HG03469 (cell line): ENCODE measurements around the gene IRAK3.

Experiments
- ATAC-seq: cut with Tn5 transposase; IDR thresholded peaks from one replicate; pipeline ENCODE4 v1.9.1; 2021; ENCODE audit warnings: mild to moderate bottlenecking, moderate library complexity, moderate number of reproducible peaks; ENCODE audit not compliant: unreplicated experiment

The IRAK3 gene

DNA sequence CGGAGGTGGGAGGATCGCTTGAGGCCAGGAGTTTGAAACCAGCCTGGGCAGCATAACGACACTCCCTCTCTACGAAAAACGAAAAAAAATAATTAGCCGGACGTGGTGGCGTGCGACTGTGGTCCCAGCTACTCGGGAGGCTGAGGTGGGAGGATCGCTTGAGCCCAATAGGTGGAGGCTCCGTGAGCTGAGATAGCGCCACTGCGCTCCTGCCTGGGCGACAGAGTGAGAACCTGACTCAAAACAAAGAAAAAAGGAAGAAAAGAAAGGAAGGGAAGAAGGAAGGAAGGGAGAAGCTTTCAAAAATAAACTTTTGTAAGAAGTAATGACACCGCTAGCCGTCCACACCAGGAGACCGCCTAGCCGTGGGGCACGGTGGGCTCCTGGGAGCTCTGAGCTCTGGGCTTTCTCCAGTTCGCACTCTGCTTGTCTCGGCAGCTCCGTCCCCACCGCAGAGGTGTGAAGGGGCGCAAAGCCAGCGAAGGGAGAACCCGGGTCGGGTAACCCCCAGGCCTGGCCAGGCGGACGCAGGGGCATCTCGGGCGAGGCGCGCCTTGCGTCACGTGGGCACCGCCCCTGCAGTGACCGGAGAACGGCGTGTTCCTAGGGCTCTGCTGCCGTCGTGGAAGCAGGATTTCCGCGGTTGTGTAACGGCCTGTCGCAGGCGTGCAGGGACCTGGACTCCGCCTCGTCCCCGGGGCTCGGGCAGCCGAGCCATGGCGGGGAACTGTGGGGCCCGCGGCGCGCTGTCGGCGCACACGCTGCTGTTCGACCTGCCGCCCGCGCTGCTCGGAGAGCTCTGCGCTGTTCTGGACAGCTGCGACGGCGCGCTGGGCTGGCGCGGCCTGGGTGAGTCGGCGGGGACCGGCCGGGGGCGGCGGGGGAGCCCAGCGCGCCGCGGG is at the start of gene IRAK3:
Gene IRAK3 (plus strand): TSS at position 631 of the 902 bp plus-strand sequence. CDS start 86 bp downstream, at position 717.
- ATAC-seq = no peak

DNA sequence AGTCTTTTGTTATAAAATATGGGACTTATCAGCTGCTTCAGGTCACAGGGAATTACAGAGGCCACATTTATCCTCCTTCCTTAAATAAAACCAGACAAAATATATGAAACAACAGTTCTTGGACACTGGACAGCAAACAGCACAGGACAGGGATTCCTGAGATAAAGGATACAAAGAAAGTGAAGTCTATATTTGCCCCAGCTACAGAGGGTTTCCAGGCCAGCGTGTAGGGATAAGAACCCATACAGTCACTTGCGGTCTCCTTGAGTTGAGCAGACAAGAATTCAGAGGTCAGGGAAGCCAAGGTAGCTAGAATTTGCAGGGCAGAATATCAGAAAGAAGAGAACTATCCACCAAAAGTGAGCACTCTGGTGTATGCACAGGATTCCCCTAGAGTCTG is 49.7 kb upstream of the IRAK3 start:
- no peak for ATAC-seq

DNA sequence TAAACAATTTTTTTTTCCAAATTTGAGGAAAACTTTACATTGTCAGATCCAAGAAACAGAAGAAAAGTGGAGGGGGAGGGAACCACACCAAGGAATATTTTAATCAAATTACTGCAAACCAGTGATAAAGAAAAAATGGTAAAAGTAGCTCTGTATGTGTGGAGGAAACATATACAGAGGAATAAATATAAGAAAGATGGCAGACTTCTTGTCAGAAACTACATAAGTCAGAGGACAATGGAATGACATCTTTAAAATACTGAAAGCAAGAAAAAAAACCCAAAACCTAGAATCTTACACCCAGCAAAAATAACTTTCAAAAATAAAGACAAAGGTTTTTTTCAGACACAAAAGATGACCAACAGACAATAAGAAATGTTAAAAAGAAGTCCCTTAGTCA is 48.3 kb upstream of the IRAK3 start:
- ATAC-seq = no peak

GRCh38 chr12:66141299-66141698 is 47.7 kb upstream of the IRAK3 start:
- ATAC-seq = no peak

DNA sequence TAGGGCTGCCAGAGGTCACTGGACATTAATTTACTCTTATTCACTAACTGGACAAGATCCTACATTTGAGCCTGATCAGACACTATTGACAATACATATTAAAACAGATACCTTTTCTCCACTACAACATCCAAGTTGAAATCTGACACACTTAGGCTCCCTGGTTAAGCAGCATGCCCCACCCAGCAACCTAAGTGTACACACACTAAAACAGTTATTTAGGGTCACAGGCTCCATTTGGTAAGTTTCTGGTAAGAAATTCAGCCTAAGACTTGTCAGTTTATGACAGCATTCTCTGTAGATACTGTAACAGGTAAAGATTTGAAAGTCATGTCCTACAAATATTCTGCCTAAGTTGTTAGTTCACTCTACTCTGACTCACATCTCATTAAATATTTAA is 46.2 kb upstream of the IRAK3 start:
- no peak for ATAC-seq

GRCh38 chr12:66143868-66144267 is 45.1 kb upstream of the IRAK3 start:
- no peak for ATAC-seq

- no peak for ATAC-seq
These were observed 43.9 kb upstream of the IRAK3 start for GRCh38 chr12:66144791-66145754.

DNA sequence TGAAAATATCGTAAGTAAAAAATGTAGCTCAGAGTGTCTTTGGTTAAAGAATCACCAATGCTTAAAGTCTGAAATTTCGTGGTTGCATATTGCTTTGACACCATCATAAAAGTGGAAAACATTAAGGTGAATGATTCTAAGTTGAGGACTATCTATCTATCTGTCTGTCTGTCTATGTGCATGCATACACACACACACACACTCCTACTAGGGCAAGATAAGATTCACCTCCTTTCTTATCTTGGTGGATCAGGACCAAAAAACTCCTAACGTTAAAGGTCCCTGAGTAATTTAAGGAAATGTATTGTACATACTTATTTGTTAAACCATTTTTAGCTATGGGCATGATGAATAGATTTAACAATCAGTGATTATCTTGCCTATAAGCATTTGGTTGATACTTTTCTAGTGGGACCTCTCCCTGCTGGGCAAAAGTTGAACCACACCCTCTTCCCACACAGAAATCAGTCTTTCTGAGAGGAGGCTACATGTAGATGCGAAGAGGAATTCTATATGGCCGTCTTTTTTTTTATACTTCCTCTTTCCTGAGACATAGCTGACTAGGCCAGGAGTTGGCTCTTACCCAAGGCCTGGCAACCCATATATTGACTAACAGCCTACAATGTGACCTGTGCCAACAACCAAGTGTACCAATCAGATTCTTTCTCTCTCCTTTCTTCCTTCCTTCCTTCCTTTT is 39.2 kb upstream of the IRAK3 start:
- no peak for ATAC-seq

DNA sequence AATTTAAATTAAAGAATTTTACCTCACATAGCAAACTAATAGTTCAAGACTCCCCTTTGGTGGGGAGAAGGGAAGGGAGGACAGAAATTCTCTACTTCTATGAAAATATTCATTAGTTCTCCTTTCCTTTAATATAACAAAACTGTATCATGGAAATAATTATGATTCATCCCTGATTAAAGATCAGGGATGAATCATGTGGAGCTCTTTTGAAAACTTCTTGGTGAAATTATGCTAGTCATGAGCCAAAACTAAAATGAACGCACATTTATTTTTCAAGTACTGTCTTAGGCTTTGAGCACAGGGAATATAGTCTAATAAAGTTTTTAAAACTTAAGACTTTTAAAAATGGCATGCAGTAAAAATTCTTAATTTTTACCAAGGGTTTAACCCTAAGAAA is 36.3 kb upstream of the IRAK3 start:
- no peak for ATAC-seq

GRCh38 chr12:66154776-66155175 is 34.2 kb upstream of the IRAK3 start:
- no peak for ATAC-seq

GRCh38 chr12:66156654-66157053 is 32.4 kb upstream of the IRAK3 start:
- ATAC-seq = no peak

- ATAC-seq = no peak
These were observed 29.9 kb upstream of the IRAK3 start for GRCh38 chr12:66159123-66159522.

- no peak for ATAC-seq
These were observed 28.3 kb upstream of the IRAK3 start for GRCh38 chr12:66160704-66161103.

GRCh38 chr12:66162701-66163100 is 26.3 kb upstream of the IRAK3 start:
- ATAC-seq = no peak

DNA sequence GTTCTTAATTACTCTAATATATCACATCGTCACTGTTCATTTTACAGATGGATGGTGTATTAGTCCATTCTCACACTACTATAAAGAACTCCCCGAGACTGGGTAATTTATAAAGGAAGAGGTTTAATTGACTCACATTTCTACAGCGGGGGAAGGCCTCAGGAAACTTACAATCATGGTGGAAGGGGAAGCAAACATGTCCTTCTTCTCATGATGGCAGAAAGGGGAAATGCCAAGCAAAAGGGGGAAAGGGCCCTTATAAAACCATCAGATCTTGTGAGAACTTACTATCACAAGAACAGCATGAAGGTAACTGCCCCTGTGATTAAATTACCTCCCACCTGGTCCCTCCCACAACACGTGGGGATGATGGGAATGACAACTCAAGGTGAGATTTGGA is 25.7 kb upstream of the IRAK3 start:
- ATAC-seq = no peak

- no peak for ATAC-seq
These were observed 24.6 kb upstream of the IRAK3 start for GRCh38 chr12:66164349-66164821.

GRCh38 chr12:66165141-66165540 is 23.9 kb upstream of the IRAK3 start:
- ATAC-seq = no peak

- no peak for ATAC-seq
These were observed 22.5 kb upstream of the IRAK3 start for GRCh38 chr12:66166561-66166960.

DNA sequence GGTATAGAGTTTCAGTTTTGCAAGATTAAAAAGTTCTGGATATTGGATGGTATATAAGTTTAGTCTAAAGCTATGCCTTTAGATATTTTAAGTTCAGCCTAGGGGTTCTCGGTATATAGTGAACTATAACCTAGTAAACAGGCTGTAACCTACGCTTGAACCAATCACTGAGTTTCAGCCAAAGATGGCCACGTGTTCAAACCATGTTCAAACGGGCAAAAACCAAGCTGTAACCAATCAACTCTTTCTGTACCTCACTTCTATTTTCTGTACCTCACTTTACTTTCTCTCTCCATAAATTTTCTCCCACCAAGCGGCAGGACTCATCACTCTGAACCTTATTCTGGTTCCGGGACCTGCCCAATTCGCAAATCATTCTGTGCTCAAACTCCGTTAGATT is 20.6 kb upstream of the IRAK3 start:
- ATAC-seq = no peak

DNA sequence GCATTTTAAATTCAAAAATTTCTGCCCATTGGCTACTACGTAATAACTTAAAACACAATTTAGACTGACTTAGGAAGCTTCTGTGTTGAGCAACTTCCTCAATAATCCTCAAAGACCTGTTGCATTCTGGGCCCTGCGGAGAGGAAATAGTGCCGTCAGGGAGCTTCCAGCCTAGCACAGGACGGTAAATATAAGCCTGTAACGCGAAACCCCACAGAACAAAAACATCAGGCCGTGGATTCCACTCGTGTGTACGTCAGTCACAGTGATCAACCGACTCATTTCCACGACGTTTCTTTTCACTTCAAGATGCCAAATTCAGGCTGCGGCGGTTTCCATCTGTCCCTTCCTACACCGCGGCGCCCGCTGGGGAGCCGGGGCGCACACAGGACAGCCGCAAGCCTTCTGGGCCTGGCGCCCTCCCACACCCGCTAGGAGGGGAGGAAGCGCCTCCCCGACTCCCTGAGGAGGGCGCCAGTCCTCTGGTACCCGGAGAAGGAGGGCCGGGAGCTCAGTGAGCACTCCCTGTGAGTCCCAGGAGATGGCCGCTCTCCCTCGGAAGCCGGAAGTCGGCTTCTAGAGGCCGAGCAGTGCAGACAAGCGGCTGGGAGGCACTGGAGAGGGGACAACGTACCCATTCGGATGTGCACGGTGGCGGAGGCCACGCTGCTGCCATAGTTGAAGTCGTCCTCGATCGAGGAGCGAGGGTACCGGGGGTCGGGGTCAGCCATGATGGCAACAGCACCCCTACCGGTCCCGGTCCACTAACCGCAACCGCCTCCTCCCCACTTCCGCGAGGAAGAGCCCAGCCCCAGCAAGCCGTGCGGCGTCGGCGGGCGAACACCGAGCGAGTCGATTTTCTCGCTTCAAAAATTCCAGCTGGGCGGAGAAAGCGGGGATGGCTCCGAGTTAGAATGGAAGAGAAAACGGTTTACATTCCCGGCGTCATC is 19.5 kb upstream of the IRAK3 start, which contains the start of gene TMBIM4:
Gene TMBIM4 (minus strand): TSS at position 776 of the 950 bp plus-strand sequence. CDS start 45 bp downstream, at position 731.
- peak; percentile 78 for ATAC-seq
